ENCODE data around the gene AGAP1.

Gene AGAP1

GRCh38 chr2:235569837-235570236 is 76.0 kb downstream of the AGAP1 start:
- DNase-seq (ENCODE audit: low spot score): no peak

DNA sequence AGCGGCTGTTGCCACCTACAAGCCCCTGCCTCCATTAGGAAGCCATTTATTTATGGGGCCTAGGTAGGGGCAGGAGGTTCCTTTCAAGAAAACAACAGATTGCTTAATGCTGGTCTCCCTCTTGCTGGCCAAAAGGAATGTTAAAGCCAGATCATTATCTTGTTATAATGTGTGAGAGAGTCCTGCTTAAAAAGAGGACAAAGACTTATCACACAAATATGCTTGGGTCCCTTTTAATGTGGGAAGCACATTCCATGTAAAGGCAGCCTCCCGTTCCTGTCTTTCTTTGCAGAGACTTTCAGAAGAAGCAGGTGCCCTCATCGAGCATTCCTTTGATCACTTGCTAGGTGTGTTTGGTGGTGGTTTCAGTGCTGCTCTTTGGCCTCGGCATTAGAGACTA is 76.4 kb downstream of the AGAP1 start:
- DNase-seq (ENCODE audit: low spot score): no peak

DNA sequence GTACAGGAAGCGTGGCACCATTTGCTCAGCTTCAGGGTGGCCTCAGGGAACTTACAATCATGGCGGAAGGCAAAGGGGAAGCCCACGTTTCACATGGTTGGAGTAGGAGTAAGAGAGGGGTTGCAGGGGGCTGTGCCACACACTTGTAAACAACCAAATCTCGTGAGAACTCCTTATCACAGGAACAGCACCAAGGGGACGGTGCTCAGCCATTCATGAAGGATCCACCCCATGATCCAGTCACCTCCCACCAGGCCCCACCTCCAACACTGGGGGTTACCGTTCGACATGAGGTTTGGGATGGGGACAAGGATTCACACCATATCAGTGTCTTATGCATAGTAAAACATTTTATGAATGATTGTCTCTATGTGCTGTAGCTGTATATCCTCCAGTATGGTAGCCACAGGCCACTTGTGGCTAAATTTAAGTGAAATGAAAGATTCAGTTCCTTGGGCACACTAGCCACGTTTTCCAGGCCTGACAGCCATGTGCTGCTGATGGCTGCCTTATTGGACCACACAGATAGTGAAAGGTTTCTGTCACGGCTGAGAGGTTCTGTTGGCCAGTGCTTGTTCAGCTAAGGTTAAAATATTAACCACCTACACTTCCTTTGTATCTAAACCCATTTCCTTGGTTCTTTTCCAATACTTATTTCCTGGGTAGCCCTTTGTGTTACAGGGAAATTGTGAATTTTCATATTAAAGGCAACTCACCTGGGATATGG is 77.3 kb downstream of the AGAP1 start:
- DNase-seq (ENCODE audit: low spot score): no peak

DNA sequence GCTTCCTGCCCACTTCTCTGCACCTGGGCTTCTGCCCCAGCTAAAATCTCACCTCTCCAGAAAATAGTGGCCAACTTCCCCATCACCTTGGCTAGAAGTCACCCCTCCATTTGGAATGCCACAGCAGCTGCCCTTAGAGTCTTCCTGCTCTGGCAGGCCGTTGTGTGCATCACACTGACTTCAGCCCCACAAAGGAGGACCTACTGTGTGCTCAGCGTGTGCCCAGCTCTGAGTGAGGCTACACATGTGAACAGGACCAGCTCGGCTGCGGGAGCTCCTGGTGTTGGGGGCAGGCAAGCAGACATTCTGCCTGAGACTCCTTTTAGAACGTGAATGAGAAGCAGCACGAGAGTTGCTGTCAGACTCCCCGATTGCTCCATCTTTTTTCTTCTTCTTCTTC is 78.7 kb downstream of the AGAP1 start:
- no peak for DNase-seq (ENCODE audit: low spot score)

DNA sequence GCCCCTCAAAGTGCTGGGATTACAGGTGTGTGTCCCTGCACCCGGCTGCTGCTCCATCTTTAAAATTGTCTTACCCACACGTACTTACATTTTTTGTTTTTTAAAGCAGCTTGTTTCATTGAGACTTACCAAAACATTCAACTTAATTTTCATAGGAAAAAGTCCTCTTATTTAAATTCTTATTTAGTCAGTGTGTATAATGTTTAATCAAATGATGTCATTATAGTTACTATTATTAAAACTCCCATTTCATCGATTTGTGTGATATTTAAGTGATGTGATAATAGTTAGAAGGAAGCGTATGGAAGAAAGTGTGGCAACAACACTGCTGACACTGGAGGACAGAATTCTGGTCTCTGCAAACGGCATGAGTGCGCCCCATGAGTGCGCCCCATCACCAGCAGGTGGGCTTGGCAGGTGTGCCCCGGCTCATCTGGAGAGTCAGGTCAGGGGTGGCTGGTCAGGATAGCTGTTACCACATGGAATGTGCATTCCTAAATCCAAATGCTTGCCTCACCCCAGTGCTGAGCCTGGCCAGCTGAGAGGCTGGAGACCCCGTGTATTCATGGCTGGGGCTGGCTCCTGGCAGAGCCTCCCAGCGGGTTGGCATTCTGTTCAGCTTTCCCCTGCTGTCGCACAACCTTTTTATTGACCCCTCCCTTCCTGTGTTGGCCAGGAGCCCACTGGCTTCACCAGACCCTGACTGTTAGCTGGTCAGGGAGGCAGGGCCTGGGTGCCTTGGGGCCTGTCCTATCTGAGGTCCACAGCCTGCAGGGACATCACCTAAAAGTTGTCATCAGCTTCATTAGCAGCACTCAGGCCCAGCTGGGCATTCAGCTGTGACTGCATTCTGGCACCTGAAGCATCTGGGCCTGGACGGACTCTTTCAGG is 79.7 kb downstream of the AGAP1 start:
- DNase-seq (ENCODE audit: low spot score): no peak

DNA sequence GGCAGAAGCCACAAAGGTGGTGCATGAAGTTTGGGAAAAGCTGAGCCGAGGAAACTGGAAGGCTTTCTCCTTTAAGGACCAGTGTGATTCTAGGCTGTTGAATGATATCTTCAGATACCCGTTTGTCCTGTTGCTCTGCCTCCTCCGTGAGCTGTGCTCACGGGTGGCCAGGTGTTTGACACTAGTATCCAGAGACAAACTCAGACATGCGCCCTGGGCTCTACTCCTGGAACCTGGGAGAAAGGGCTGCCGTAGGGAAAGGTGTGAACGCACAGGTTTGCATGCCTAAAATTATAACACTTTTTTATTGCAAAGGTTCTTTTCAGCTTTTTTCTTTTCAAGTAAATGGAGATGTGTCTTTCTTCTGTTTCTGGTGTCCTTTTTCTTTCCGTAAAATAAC is 81.6 kb downstream of the AGAP1 start:
- DNase-seq (ENCODE audit: low spot score): no peak

- DNase-seq (ENCODE audit: low spot score): no peak
Observed at GRCh38 chr2:235575904-235576303, 82.1 kb downstream of the AGAP1 start.

- no peak for DNase-seq (ENCODE audit: low spot score)
Observed at GRCh38 chr2:235576337-235576910, 82.6 kb downstream of the AGAP1 start.

DNA sequence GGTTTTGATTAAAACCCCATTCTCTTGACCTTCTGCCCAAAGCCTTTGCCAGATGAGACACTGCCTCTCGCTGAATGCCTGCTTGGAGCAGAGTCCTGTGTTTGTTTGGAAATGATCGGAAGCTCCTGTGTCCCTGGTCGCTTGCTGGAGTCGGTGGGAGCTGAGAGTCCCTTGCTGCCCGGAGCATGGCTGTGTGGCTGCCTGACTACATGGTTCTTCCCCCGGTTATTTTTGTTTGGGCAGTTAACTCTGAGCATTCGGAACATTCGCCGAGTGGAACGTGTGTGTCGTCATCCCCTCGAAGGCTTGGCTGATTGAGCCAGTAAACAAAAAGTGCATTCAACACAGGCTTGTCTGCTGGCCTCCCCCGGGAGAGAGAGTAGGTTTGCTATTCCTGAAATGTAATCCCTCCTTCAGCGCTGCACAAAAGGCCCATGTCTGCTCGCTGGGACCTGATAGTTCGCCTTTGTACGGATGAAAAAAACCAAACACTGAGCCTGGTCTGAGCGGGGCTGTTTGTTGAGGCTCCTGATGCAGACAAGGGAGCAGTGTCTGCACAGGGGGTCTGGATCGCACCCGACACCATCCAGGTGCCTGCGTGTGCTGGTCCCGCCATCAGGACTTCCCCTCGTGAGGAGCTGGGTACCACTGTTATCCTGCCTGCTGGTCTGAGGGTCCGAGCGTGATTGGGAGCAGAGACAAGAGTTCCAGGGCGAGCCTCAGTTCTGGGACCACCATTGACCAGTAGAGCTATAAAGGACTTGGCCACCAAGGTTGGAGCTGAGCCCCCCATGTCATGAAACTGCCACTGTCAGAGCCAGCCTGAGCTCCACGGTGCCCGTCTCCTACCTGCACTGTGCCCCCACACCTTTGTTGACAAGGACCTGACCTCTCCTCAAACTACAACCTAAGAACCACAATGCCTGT is 83.8 kb downstream of the AGAP1 start:
- peak; percentile 93 for DNase-seq (ENCODE audit: low spot score)

GRCh38 chr2:235579128-235579527 is 85.3 kb downstream of the AGAP1 start:
- DNase-seq (ENCODE audit: low spot score): no peak

DNA sequence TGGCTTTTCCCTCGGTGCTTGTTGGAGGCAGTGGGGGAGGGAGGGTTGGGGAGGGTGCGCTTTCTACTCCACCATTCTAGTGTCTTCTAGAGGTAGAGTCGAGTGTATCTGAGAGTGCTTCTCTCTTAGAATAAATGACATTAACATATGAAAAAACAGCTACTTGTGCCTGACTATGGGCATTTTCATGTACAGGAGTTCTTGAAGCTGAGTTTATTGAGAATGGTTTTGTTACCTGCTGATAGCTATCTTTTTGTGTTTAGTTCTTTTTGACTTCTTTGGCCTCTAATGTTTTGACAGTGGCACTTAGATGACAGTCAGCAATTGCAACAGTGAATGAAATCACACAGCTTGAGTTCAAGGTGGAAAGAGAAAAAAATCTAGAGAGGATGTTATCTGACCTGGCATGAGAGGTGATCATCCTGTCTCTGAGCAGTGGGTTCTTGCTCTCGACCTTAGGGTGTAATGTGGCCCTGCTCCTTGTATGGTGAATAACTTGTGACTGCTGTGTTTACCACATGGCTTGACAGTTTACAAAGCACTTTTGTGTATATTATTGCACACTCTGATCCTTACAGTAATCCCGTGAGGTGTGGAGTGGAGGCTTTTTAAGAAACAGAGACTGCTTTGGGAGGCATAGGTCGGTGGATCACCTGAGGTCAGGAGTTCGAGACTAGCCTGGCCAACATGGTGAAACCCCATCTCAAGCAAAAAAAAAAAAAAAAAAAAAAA is 86.7 kb downstream of the AGAP1 start:
- DNase-seq (ENCODE audit: low spot score): no peak

GRCh38 chr2:235582081-235582686 is 88.3 kb downstream of the AGAP1 start:
- no peak for DNase-seq (ENCODE audit: low spot score)

- DNase-seq (ENCODE audit: low spot score): no peak
Observed at GRCh38 chr2:235582729-235583128, 88.9 kb downstream of the AGAP1 start.

- DNase-seq (ENCODE audit: low spot score): no peak
Observed at GRCh38 chr2:235583144-235583543, 89.3 kb downstream of the AGAP1 start.

DNA sequence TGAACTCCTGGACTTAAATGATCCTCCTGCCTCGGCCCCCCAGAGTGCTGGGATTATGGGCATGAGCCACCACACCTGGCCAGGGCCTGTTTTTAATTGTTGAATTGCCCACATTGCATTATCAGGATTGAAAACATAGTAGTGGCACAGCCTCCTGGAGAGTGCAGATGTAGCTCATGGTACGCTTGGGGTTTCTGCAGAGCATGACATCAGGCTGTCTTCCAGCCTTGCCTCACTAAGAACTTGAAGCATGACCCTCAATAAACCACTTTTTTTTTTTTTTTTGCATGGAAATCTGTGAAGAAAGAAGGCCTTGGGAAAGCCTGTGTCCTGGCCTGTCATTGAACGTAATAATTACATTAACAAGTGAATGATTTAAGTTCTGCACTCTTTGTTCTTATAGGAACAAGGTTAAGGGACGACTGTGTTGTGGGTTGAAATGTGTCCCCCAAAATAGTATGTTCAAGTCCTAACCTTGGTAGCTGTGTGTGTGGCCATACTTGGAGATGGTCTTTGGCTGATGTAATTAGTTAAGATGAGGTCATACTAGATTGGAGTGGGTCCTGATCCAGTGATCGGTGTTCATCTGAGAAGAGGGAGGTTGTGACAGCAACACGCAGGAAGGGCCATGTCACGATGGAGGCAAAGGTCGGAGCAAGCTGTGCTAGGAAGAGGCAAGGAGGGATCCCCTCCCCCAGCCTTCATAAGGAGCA is 90.2 kb downstream of the AGAP1 start:
- no peak for DNase-seq (ENCODE audit: low spot score)

DNA sequence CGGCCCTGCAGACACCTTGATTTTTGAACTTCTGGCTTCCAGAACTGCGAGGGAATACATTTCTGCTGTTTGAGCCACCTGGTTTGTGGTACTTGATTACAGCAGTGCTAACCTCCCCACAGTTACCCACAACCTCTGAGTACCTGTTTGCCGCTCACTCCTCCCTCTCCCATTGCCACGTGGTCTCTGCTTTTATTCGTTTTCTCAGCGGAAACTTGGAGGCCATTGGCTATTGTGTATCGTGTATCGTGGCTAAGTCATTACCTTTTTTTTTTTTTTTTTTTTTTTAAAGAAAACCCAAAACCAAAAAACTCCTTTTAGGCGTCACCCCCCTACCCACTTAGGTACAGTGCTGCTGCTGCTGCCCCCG is 90.8 kb downstream of the AGAP1 start:
- DNase-seq (ENCODE audit: low spot score): no peak

DNA sequence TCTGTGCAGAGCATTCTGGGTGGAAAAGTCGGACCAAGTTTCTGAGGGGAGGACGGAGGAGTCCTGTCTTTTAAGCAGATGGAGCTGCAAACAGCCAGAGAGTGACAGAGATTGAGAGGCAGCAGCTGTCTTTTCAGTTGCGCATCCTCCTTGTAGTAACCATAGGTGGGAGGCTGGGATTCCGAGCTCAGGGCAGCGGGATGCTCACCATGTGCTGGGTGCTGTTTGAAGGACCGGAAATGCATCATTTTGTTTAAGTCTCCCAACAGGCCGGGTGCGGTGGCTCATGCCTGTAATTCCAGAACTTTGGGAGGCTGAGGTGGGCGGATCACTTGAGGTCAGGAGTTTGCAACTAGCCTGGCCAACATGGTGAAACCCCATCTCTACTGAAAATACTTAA is 93.4 kb downstream of the AGAP1 start:
- DNase-seq (ENCODE audit: low spot score): no peak

DNA sequence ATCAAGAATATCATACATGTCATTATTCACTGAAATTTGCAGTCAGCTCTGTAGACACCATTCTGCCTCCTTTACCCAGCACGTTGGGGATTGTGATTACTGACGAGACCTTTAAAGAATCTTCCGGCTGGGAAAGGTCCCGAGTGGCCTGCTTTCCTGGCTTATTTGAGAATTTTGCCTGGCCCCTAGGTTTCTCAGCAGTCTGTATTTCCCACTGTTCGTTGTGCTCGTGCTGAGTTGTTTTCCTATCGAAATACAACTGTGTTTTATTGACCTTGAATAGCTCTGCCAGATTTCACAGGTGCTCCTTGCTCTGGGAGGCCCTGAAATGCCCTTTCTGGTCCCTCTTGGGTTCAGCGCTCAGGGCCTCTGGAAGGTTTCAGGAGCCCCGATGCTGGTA is 94.9 kb downstream of the AGAP1 start:
- no peak for DNase-seq (ENCODE audit: low spot score)

DNA sequence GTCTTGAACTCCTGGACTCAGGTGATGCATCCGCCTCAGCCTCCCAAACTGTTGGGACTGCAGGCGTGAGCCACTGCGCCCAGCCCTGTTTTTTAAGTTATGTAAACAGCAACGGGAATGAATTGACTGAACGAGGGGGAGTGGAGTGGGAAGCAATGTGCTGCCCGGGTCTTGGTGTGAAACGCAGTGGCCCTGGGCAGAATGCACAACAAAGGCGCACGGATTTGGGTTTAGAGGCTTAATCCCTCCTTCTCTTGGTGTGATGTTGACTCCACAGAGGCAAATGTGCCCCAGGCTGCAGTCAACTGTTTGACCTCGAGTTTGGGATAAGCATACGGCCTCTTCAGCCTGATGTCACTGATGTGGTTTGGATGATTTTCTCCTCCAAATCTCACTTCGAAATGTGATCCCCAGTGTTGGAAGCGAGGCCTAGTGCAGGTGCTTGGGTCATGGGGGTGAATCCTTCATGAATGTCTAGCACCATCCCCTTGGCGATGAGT is 97.4 kb downstream of the AGAP1 start:
- DNase-seq (ENCODE audit: low spot score): no peak

GRCh38 chr2:235591921-235592320 is 98.1 kb downstream of the AGAP1 start:
- DNase-seq (ENCODE audit: low spot score): no peak
